ENCODE measurements around the gene HEPACAM2.
A peak's percentile ranks its signal among the peaks of the same experiment; 100 is the strongest.

DNA sequence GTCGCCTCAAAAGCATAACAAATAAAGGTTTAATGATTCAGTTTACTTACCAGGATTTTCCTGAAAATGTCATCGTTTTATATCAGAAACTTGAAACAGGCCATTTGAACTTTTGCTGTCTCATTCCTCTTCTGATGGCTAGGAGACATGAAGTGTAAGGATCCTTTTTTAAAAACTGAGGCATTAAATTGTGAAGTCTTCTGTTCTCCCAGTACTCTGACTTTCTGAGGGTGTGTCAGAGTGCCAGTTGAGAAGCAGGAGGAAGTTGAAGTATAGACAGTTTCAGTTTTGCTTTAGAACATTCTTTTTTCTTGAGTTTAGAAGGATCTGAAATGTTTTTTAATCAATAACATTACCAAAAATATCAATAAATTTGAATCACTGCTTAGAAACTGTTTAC, 78.1 kb downstream of the HEPACAM2 start, which contains the start of gene SAMD9L:
- peak; percentile 14 for TF ChIP-seq POLR2A (IDR thresholded peaks at IDR 0.05; ENCODE audit: low read length)
- no peak for TF ChIP-seq GATA1 (IDR thresholded peaks at IDR 0.05; ENCODE audit: low read depth, low read length)
